HG03378 (cell line): ENCODE measurements around the gene CEMIP.

ENCODE experiments used
- ATAC-seq: cut with Tn5 transposase; IDR thresholded peaks from one replicate; pipeline ENCODE4 v1.9.1; 2021; ENCODE audit warnings: mild to moderate bottlenecking, moderate library complexity; ENCODE audit not compliant: unreplicated experiment

CEMIP gene

DNA sequence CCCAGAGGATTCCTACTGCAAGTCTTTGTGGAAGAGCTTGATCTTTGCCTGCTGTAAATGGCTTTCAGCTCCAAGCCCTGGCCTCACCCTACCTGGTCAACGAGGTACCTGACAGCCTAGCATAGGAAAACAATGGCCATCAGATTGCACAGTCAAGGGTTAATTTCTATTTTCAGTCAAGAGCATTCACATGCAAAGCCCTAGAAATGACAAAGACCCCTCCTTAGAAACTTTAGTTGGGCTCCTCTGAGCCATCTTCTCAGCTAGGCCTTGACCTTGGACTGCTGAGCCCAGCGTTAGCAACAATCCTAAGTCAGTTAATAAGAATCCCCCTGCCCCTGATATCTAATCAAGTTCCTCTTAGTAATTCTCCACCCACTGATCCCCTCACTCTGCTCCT is 192.0 kb downstream of the CEMIP start:
- ATAC-seq, result no peak

- ATAC-seq, result no peak
Measured at GRCh38 chr15:80972276-80972675, 193.1 kb downstream of the CEMIP start.

DNA sequence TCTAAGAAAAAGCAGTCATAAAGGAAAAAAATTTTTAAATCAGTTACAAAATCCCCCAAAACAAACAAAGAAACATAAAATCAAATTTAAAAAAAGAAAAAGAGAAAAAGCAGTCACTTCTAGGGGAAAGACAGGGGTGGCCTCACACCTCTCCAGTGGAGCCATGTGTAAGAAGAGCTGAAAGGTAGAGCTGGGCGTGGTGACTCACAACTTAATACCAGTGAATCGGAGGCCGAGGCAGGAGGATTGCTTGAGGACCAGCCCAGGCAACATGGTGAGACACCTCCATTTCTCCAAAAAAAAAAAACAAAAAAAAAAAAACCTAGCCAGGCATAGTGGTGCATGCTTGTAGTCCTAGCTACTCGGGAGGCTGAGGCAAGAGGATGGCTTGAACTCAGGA is 195.7 kb downstream of the CEMIP start:
- no peak for ATAC-seq

DNA sequence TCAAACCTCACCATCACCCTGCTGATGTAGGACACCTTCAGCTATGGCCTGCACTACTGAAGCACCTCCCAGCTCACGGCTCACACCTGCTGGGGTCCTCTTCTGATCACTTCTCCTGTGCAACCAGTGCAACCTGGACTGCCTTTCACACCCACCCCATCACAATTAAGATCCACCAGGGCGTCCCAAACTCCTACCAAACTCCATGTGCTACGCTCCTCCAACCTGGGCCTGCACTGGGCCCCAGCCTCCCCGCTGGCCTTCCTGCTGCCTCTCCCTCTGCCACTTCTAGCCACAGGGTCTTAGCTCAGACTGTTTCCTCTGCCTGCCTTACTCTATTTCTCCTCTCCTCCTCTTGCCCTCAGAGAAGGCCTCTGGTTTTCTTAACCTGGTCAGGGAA is 197.7 kb downstream of the CEMIP start:
- ATAC-seq, result no peak

DNA sequence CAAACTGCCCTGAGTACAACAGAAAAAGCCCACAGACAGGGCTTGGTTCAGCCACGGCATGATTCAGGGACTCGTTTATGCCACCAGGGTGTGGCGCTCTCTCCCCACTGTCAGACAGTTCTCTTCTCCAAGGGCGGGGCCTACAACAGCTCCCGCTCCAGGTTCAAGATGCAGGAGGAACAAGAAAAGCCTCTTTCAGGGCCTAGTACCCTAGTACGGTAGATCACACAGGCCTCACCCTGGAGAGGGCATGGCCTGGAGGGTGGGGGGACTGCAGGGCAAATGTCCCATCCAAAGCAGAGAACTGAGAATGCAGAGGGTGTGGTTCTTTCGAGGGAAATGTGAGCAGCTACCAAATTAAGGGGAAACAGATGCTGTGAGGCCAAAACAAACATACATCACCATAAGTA is 198.5 kb downstream of the CEMIP start:
- no peak for ATAC-seq

DNA sequence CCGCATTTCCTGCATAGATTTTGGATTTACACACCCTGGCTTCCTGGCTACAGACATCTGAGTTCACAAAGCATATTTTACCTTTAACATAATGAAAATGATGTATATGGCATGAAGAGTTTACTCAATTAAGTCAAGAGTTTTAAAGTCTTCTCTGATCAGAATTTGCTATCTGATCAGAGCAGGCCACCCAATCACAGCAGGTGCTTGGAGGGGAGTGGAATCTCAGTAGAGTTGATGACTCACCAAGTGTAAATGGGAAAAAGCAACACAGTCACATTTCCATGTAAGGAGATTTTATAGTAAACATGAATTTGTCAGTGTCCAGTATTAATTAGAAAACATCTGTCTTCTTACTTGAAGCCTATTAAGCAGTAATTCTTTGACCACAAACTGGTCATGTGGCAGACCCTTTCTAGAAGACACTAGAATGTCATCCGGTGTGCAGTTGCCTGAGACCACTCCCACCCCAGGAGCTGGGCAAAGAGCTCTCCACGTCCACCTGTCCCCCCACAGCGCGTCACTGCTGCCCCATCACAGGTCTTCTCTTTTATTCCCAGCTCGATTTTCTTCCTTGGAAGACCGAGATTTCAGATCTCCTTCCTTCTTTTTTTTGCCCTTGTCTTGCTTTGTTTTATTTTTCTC is 199.6 kb downstream of the CEMIP start:
- ATAC-seq, result no peak

DNA sequence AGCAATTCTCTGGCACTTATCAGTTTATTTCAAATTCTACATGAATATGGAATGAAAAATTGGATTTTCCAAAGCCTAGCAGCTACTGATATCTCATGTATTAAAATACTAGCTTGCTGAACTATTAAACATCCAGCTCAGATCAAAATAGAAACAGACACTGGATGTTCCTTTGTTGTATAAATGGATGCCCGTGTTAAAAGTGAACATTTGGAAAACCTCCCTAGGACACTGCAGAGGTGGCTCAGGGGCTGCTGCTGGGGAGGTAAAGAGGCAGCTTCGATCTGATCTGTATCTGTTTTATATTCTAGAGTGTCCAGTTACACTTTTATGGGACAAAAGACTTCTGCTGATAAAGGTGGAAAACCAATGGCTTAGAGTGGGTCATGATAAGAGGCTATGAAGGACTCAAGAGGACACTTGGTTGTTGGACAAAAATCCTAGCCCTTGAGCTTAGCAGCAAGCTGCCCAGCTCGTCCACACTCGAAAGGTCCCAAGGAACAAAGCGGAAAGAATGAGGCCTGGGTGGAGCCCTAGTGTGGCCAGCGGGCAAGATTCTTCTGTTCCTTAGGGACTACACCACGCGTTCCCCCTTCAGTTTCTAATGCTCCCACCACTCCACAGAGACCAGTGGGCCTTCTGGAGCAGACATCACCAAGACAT is 200.5 kb downstream of the CEMIP start:
- no peak for ATAC-seq

- no peak for ATAC-seq
Measured at GRCh38 chr15:80982205-80982604, 203.0 kb downstream of the CEMIP start.

- no peak for ATAC-seq
Measured at GRCh38 chr15:80982839-80983238, 203.7 kb downstream of the CEMIP start.

DNA sequence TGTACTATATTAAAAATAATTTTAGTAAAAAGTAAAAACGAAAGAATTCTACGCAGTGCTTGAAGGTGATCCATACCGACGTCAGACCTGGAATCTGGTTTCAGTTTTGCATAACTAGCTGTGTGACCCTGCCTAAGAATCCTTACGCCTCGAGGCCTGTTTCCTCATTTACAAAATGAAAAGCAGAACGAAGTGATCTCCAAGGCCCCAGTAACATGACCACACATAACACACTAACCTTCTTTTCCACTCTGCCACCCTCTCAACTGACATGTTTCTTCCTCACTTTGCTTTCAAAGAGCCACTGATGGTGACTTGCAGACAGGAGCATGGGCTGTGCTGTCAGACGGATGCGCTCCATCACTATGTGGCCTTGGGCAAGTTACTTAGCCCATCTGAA is 205.7 kb downstream of the CEMIP start:
- no peak for ATAC-seq

- no peak for ATAC-seq
Measured at GRCh38 chr15:80985981-80986380, 206.8 kb downstream of the CEMIP start.

GRCh38 chr15:80986487-80986886 is 207.3 kb downstream of the CEMIP start:
- ATAC-seq, result no peak

- no peak for ATAC-seq
Measured at GRCh38 chr15:80988148-80988796, 209.1 kb downstream of the CEMIP start.

DNA sequence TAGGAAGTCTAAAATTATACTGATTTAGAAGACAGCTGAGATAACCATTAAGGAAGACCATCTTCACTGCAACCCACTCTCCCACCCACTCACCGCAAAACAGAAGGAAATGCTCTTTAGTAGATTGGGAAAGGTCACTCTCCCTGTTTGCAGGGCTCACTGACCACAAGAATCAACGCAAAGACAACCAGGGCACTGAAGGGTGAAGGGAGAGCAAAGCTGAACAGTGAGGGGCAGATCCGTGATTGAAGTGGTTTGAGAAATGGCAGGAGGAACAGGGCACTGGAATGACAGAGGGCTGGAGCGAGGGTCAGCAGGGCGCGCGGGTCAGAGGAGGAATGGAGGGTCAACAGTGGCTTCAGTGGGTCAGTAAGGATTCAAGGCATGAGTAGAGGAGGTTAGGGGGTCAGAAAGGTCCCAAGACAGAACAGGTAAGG is 209.9 kb downstream of the CEMIP start:
- no peak for ATAC-seq

GRCh38 chr15:80989518-80990478 is 210.6 kb downstream of the CEMIP start, which contains the start of gene MESD:
Gene MESD (minus strand): TSS chr15:80989819. CDS start chr15:80989791, 28 bp downstream.
- ATAC-seq, result peak; percentile 87

- ATAC-seq, result no peak
Measured at GRCh38 chr15:80990955-80991354, 211.8 kb downstream of the CEMIP start.

- no peak for ATAC-seq
Measured at GRCh38 chr15:80991421-80991820, 212.3 kb downstream of the CEMIP start.

GRCh38 chr15:80992006-80992405 is 212.8 kb downstream of the CEMIP start:
- ATAC-seq, result no peak

- ATAC-seq, result no peak
Measured at GRCh38 chr15:80992441-80992840, 213.3 kb downstream of the CEMIP start.

GRCh38 chr15:80996247-80996646 is 217.1 kb downstream of the CEMIP start:
- ATAC-seq, result no peak

DNA sequence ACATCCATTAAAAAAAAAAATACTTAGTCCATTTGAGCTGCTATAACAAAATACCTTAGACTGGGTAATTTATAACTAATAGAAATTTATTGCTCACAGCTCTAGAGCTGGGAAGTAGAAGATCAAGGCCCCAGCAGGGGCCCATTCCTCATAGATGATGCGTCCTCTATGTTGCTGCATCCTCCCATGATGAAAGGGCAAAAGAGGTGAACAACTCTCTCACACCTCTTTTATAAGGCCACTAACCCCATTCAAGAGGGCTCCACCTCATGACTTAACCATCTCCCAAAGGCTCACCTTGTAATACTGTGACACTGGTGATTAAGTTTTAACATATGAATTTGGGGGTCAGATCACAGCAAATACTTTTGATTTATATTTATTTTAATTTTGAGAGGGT is 218.5 kb downstream of the CEMIP start:
- ATAC-seq, result no peak
